ENCODE results near the gene FNDC3B. TPM values are rescaled to one million over a fixed set of nuclear protein-coding genes. Genes with fewer than 3 reads are reported as not detected.

Gene FNDC3B
- total and polyA plus RNA-seq, 4 donors, result 23.3 to 74.2 (median 32.9) TPM

- WGBS, result 54% methylated on average over 2 of the region's 2 CpGs
- H3K27ac ChIP-seq (ENCODE audit: low read depth in 1 of 2, low read length in 2 of 2), result peak overlapping the region; percentile 86 to 89
- no peak for TF ChIP-seq SP1 (IDR thresholded peaks at IDR 0.05)
- TF ChIP-seq, protein P1, sequence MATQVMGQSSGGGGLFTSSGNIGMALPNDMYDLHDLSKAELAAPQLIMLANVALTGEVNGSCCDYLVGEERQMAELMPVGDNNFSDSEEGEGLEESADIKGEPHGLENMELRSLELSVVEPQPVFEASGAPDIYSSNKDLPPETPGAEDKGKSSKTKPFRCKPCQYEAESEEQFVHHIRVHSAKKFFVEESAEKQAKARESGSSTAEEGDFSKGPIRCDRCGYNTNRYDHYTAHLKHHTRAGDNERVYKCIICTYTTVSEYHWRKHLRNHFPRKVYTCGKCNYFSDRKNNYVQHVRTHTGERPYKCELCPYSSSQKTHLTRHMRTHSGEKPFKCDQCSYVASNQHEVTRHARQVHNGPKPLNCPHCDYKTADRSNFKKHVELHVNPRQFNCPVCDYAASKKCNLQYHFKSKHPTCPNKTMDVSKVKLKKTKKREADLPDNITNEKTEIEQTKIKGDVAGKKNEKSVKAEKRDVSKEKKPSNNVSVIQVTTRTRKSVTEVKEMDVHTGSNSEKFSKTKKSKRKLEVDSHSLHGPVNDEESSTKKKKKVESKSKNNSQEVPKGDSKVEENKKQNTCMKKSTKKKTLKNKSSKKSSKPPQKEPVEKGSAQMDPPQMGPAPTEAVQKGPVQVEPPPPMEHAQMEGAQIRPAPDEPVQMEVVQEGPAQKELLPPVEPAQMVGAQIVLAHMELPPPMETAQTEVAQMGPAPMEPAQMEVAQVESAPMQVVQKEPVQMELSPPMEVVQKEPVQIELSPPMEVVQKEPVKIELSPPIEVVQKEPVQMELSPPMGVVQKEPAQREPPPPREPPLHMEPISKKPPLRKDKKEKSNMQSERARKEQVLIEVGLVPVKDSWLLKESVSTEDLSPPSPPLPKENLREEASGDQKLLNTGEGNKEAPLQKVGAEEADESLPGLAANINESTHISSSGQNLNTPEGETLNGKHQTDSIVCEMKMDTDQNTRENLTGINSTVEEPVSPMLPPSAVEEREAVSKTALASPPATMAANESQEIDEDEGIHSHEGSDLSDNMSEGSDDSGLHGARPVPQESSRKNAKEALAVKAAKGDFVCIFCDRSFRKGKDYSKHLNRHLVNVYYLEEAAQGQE (IDR thresholded peaks at IDR 0.05), result no peak
- TF ChIP-seq NR2F2 (IDR thresholded peaks at IDR 0.05), result no peak
- TF ChIP-seq RAD21 (IDR thresholded peaks at IDR 0.05), result no peak
- no peak for TF ChIP-seq YY1 (IDR thresholded peaks at IDR 0.05)
- no peak for TF ChIP-seq HNF4A (conservative IDR thresholded peaks at IDR 0.05)
- TF ChIP-seq TAF1 (conservative IDR thresholded peaks at IDR 0.05), result no peak
- TF ChIP-seq FOXA1 (IDR thresholded peaks at IDR 0.05), result no peak
- TF ChIP-seq, protein P2, sequence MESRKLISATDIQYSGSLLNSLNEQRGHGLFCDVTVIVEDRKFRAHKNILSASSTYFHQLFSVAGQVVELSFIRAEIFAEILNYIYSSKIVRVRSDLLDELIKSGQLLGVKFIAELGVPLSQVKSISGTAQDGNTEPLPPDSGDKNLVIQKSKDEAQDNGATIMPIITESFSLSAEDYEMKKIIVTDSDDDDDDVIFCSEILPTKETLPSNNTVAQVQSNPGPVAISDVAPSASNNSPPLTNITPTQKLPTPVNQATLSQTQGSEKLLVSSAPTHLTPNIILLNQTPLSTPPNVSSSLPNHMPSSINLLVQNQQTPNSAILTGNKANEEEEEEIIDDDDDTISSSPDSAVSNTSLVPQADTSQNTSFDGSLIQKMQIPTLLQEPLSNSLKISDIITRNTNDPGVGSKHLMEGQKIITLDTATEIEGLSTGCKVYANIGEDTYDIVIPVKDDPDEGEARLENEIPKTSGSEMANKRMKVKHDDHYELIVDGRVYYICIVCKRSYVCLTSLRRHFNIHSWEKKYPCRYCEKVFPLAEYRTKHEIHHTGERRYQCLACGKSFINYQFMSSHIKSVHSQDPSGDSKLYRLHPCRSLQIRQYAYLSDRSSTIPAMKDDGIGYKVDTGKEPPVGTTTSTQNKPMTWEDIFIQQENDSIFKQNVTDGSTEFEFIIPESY (IDR thresholded peaks at IDR 0.05), result no peak
- TF ChIP-seq HNF4G (IDR thresholded peaks at IDR 0.05), result no peak
- TF ChIP-seq, protein P3, sequence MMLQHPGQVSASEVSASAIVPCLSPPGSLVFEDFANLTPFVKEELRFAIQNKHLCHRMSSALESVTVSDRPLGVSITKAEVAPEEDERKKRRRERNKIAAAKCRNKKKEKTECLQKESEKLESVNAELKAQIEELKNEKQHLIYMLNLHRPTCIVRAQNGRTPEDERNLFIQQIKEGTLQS (IDR thresholded peaks at IDR 0.05), result no peak
- no peak for TF ChIP-seq GABPA (IDR thresholded peaks at IDR 0.05 in 1 of 2, conservative IDR thresholded peaks at IDR 0.05 in 1 of 2)
- no peak for TF ChIP-seq CTCF (IDR thresholded peaks at IDR 0.05; ENCODE audit: low read depth, low read length, missing input control)
- TF ChIP-seq EGR1 (IDR thresholded peaks at IDR 0.05; ENCODE audit: low read depth in 2 of 2), result no peak
- TF ChIP-seq, protein P4, sequence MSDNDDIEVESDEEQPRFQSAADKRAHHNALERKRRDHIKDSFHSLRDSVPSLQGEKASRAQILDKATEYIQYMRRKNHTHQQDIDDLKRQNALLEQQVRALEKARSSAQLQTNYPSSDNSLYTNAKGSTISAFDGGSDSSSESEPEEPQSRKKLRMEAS (IDR thresholded peaks at IDR 0.05), result no peak
- H3K4me3 ChIP-seq (ENCODE audit: low read depth in 1 of 3, low read length in 3 of 3), result no peak overlapping the region
- H3K9ac ChIP-seq (ENCODE audit: low read depth in 1 of 2, low read length in 2 of 2), result peak overlapping the region in 1 of 2 donors; percentile 27
- H3K9me3 ChIP-seq (ENCODE audit: control insufficient read depth in 4 of 4, low read length in 3 of 4), result no peaks in the 10 kb centered on the region
- H3K36me3 ChIP-seq (ENCODE audit: control insufficient read depth in 4 of 4, insufficient read depth in 3 of 4, low read depth in 1 of 4, low read length in 3 of 4), result peaks cover 0 to 4% (median under 1%) of the 10 kb centered on the region in 4 donors
- no peak for DNase-seq (ENCODE audit: low spot score)
- H3K27me3 ChIP-seq (ENCODE audit: control insufficient read depth in 4 of 4, insufficient read depth in 4 of 4, low read length in 3 of 4), result no peaks in the 10 kb centered on the region
- peaks cover 0 to 33% (median 21%) of the 10 kb centered on the region in 4 donors for H3K4me1 ChIP-seq (ENCODE audit: control insufficient read depth in 4 of 4, insufficient read depth in 4 of 4, low read length in 3 of 4)
Observed at GRCh38 chr3:172130717-172131050, 91.3 kb downstream of the FNDC3B start.

DNA sequence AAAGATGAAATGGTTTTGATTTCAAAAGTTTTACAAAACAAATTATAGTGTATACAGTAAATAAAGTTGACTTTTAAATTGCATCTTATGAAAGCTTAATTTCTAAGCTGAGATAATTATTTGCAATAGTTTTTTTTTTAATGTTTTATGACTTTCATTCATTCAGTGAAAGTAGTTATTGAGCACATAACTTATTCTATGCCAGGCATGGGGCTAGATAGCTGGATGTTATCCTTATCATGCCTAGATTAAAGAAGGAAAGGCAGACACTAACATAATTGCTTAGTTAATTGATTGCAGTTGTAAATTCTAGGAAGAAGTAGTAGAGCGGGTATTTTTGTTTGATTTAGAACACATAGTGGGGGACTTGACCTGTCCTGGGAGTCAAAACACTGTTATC is 92.4 kb downstream of the FNDC3B start:
- Histone ChIP-seq H3K4me1 (ENCODE audit: control insufficient read depth in 4 of 4, insufficient read depth in 4 of 4, low read length in 3 of 4) (peaks cover 0 to 38% (median 19%) of the 10 kb centered on the region in 4 donors), H3K27ac (ENCODE audit: low read depth in 1 of 2, low read length in 2 of 2) (peak overlapping the region; percentile 10 to 60), H3K9me3 (ENCODE audit: control insufficient read depth in 4 of 4, low read length in 3 of 4) (no peaks in the 10 kb centered on the region), H3K27me3 (ENCODE audit: control insufficient read depth in 4 of 4, insufficient read depth in 4 of 4, low read length in 3 of 4) (no peaks in the 10 kb centered on the region), H3K36me3 (ENCODE audit: control insufficient read depth in 4 of 4, insufficient read depth in 3 of 4, low read depth in 1 of 4, low read length in 3 of 4) (peaks cover 0 to 4% (median under 1%) of the 10 kb centered on the region in 4 donors), H3K4me3 (ENCODE audit: low read depth in 1 of 3, low read length in 3 of 3) (no peak overlapping the region), H3K9ac (ENCODE audit: low read depth in 1 of 2, low read length in 2 of 2) (no peak overlapping the region)
- 87% methylated on average over 1 of the region's 1 CpG for WGBS
- TF ChIP-seq FOXA2 (IDR thresholded peaks at IDR 0.05), result no peak
- no peak for TF ChIP-seq CTCF (IDR thresholded peaks at IDR 0.05; ENCODE audit: low read depth, low read length, missing input control)
- TF ChIP-seq TAF1 (conservative IDR thresholded peaks at IDR 0.05), result no peak
- DNase-seq (ENCODE audit: low spot score), result no peak

Measured in liver (tissue), 9 donors.